GM12878 (cell line): Measurements from ENCODE around the gene VCL. TPM values are rescaled to one million over a fixed set of nuclear protein-coding genes. Genes with fewer than 3 reads are reported as not detected.
A peak's percentile ranks its signal among the peaks of the same experiment; 100 is the strongest.

Source experiments
- ATAC-seq: fragments of 200-7000 bp; cut with Tn5 transposase; 3 replicates; pipeline ENCODE4 v1.9.1; 2020; ENCODE audit warnings: mild to moderate bottlenecking, moderate library complexity
- BruUV-seq: library from RNA; stranded (reverse); fragments of 400-500 nt; replicated peaks from 2 replicates; lab custom pipeline; 2021; lab: Mats Ljungman, UMichigan
- CTCF ChIA-PET: fragments of 300-600 bp; sonication (Branson Sonifier 250); formaldehyde crosslinking; extraction: SDS; loops from one replicate; lab custom pipeline; 2021; ENCODE audit warnings: inconsistent platforms; lab: Yijun Ruan, JAX
- POLR2A ChIA-PET: fragments of 350-600 bp; formaldehyde crosslinking; extraction: SDS; loops from one replicate; lab custom pipeline; 2021; ENCODE audit warnings: inconsistent platforms; lab: Charles Lee
- RAD21 ChIA-PET: fragments of 300-600 bp; sonication (Branson Sonifier 250); formaldehyde crosslinking; loops from one replicate; lab custom pipeline; 2023; ENCODE audit warnings: antibody characterized with exemption; ENCODE audit not compliant: unreplicated experiment; lab: Charles Lee
- SMC1A ChIA-PET: fragments of 300-600 bp; sonication (Branson Sonifier 250); formaldehyde crosslinking; loops from one replicate; lab custom pipeline; 2023; ENCODE audit not compliant: unreplicated experiment, uncharacterized antibody; lab: Charles Lee
- DNase-seq: peaks from one replicate; pipeline ENCODE4 v3.0.0-alpha.2; 2011; ENCODE audit warnings: low read depth, low spot score
- FAIRE-seq: peaks from 3 replicates; lab custom pipeline; 2011; peaks lifted over from hg19 to GRCh38; lab: Jason Lieb, UNC
- H2AFZ ChIP-seq: 2 replicates; pipeline ENCODE4 v1.6.0; 2011; ENCODE audit warnings: low read depth, low read length, control low read depth; ENCODE audit not compliant: control insufficient read depth
- H3K27ac ChIP-seq: 2 replicates; pipeline ENCODE4 v1.5.1; 2011; ENCODE audit warnings: control low read depth; ENCODE audit not compliant: control insufficient read depth, insufficient read depth
- H3K27me3 ChIP-seq, 2 experiments: replicated peaks in 1 of 2; 2 replicates each; pipeline versions ENCODE4 v1.6.0 to v1.6.1; 2011; ENCODE audit warnings: low read length in 1 of 2; ENCODE audit not compliant: control insufficient read depth in 2 of 2, insufficient read depth in 2 of 2
- H3K36me3 ChIP-seq, 2 experiments: 2 replicates each; pipeline ENCODE4 v1.5.1; 2011; ENCODE audit warnings: low read length in 1 of 2; ENCODE audit not compliant: control insufficient read depth in 2 of 2, insufficient read depth in 2 of 2
- H3K4me1 ChIP-seq: 2 replicates; pipeline ENCODE4 v1.6.1; 2011; ENCODE audit warnings: mild to moderate bottlenecking, low read length, moderate library complexity, mixed read lengths; ENCODE audit not compliant: control insufficient read depth, insufficient read depth
- H3K4me2 ChIP-seq: 2 replicates; pipeline ENCODE4 v1.6.0; 2011; ENCODE audit warnings: control low read depth; ENCODE audit not compliant: control insufficient read depth, insufficient read depth
- H3K4me3 ChIP-seq: fragments of 200-600 bp; sonication (generic); 2 replicates; pipeline ENCODE4 v1.5.1; 2016
- H3K79me2 ChIP-seq: 2 replicates; pipeline ENCODE4 v1.6.0; 2011; ENCODE audit warnings: low read length; ENCODE audit not compliant: control insufficient read depth, insufficient read depth
- H3K9ac ChIP-seq: 2 replicates; pipeline ENCODE4 v1.8.0; 2011; ENCODE audit warnings: low read length, control low read depth, mixed read lengths; ENCODE audit not compliant: control insufficient read depth, insufficient read depth
- H3K9me3 ChIP-seq: replicated peaks from 3 replicates; pipeline ENCODE4 v1.5.1; 2011; ENCODE audit warnings: mild to moderate bottlenecking, low read length; ENCODE audit not compliant: control insufficient read depth, insufficient read depth
- H4K20me1 ChIP-seq: 2 replicates; pipeline ENCODE4 v1.6.0; 2011; ENCODE audit not compliant: control insufficient read depth, insufficient read depth
- ZNF24 ChIP-seq: fragments of 450-650 bp; IDR thresholded peaks from 2 replicates; pipeline ENCODE4 v1.6.1; 2017; ENCODE audit warnings: antibody characterized with exemption, mild to moderate bottlenecking
- WGBS: methylation state at CpG from one replicate; pipeline ENCODE4 v1.1.6; 2016; ENCODE audit warnings: low lambda C conversion rate; ENCODE audit not compliant: insufficient replicate concordance, insufficient coverage; ENCODE audit errors: missing lambda C conversion rate; 5-methylcytosine and 5-hydroxymethylcytosine counted together
- in situ Hi-C: fragments of 300-500 bp; cut with MboI; formaldehyde crosslinking; loops from 9 replicates; pipeline ENCODE4 v1.14.3; 2018; ENCODE audit warnings: mixed read lengths
- intact Hi-C: fragments of 100-400 bp; cut with micrococcal nuclease; formaldehyde crosslinking; loops from one replicate; pipeline ENCODE4 v1.14.2; 2022; ENCODE audit not compliant: unreplicated experiment
- polyA plus RNA-seq, 11 experiments: library from polyadenylated mRNA; depleted of rRNA in 4 of 11; unstranded in 6 of 11; stranded (reverse) in 5 of 11; fragments of >200 nt; fragmentation: Nextera tagmentation in 4 of 11; fragmentation: Illumina TruSeq in 1 of 11; extraction: Ambion mirVana in 4 of 11; extraction: Trizol in 1 of 11; gene quantifications; 1 replicate in 1 of 11; 2 replicates in 10 of 11; pipeline versions ENCODE4 v1.2.1 to v1.2.3, GENCODE V29; 2011 to 2016; ENCODE audit warnings: inconsistent platforms in 2 of 11, missing spikeins in 2 of 11, low read depth in 1 of 11
- total RNA-seq, 4 experiments: library from RNA; depleted of rRNA in 3 of 4; stranded (reverse); fragments of >200 nt in 3 of 4; fragmentation: Illumina TruSeq in 1 of 4; extraction: Trizol in 1 of 4; gene quantifications; 2 replicates each; pipeline versions ENCODE4 v1.2.1 to v1.2.3, GENCODE V29; 2013 to 2021
- TF ChIP-seq, protein P1 (sequence below): fragments of 150-350 bp; IDR thresholded peaks from 2 replicates; pipeline ENCODE4 v1.6.1; 2016; ENCODE audit warnings: low read depth, low read length
- TF ChIP-seq, protein P2 (sequence below): IDR thresholded peaks from 2 replicates; pipeline ENCODE4 v1.6.1; 2012; ENCODE audit warnings: low read depth, low read length, improper control_type of control experiment

Gene VCL
- total and polyA plus RNA-seq, 10 of the 15 experiments (the other 5 are each of a cell fraction or from before 2014, with no cell fraction given), result 6.7 to 54.6 (median 24.3) TPM

DNA sequence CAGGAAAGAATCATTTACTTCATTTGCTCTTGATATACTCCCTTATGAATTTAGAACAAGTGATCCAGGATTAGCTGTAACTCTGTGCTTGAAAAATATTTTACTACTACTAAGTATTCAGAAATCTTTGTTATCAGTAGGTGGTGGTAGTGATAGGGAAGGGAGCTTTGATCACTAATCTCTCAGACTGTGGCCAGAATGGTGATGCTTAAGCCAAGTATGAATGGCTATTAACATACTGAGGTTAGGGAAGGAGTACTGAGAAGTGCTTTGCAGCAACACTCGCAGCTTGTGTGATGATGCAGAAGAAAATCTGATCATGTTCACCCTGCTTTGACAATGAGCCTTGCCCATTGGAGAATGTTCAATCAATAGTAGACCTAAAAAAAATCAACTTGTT, 123.5 kb downstream of the VCL start (continued):
- TF ChIP-seq, protein P1, sequence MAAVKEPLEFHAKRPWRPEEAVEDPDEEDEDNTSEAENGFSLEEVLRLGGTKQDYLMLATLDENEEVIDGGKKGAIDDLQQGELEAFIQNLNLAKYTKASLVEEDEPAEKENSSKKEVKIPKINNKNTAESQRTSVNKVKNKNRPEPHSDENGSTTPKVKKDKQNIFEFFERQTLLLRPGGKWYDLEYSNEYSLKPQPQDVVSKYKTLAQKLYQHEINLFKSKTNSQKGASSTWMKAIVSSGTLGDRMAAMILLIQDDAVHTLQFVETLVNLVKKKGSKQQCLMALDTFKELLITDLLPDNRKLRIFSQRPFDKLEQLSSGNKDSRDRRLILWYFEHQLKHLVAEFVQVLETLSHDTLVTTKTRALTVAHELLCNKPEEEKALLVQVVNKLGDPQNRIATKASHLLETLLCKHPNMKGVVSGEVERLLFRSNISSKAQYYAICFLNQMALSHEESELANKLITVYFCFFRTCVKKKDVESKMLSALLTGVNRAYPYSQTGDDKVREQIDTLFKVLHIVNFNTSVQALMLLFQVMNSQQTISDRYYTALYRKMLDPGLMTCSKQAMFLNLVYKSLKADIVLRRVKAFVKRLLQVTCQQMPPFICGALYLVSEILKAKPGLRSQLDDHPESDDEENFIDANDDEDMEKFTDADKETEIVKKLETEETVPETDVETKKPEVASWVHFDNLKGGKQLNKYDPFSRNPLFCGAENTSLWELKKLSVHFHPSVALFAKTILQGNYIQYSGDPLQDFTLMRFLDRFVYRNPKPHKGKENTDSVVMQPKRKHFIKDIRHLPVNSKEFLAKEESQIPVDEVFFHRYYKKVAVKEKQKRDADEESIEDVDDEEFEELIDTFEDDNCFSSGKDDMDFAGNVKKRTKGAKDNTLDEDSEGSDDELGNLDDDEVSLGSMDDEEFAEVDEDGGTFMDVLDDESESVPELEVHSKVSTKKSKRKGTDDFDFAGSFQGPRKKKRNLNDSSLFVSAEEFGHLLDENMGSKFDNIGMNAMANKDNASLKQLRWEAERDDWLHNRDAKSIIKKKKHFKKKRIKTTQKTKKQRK, result no peak

DNA sequence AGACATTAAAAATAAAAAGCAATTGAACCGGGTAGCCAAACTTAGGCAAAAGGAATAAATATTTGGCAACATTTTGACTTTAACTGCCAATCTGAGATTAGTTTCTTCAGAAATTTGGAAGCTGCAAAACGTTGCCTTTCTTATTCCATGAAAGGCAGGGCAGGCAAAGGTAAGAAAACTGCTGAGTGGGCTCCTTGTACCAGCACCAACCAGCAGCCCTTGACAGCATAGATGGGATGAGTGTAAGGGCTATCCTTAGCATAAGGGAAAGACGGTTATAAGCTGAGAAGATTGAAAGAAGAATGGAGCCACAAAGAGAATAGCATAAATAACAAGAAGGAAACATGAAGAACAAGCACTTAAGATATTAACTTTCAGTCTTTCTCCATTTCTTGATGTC, 124.1 kb downstream of the VCL start:
- in situ Hi-C loops (no loop called here), intact Hi-C loops (loop anchor here (10.0 kb wide), 1 partner anchor 973 kb away; a partner anchor contains a TSS)
- ChIA-PET CTCF (interaction anchor here (0.8 to 3.4 kb wide), 10 partner anchors 9 to 236 kb away, joined by 3 to 23 read pairs (median 4); no protein-coding TSS in a partner anchor), SMC1A (interaction anchor here (1.3 to 3.8 kb wide), 5 partner anchors 12 to 235 kb away, joined by 3 to 23 read pairs (median 12); no protein-coding TSS in a partner anchor), RAD21 (interaction anchor here (0.7 kb wide), 1 partner anchor 181 kb away, joined by 3 read pairs; no protein-coding TSS in a partner anchor), POLR2A (interaction anchor here (0.5 to 1.2 kb wide), 2 partner anchors 22 to 630 kb away, joined by 3 read pairs; no protein-coding TSS in a partner anchor)
- Histone ChIP-seq H3K9ac (no peak overlapping the region), H3K27me3 (no peaks in the 10 kb centered on the region), H3K9me3 (no peaks in the 10 kb centered on the region), H3K4me2 (no peak overlapping the region), H3K36me3 (peaks cover 9 to 43% of the 10 kb centered on the region in 2 experiments), H2AFZ (no peak overlapping the region), H3K4me3 (no peak overlapping the region), H3K79me2 (no peaks in the 10 kb centered on the region), H3K4me1 (peaks cover 10% of the 10 kb centered on the region), H4K20me1 (no peaks in the 10 kb centered on the region), H3K27ac (no peak overlapping the region)
- no peak for FAIRE-seq
- 60% methylated on average over 3 of the region's 3 CpGs for WGBS
- DNase-seq, result no peak
- no peak for ATAC-seq
- BruUV-seq, result TSS peak; percentile 25
- no peak for TF ChIP-seq ZNF24
- TF ChIP-seq, protein P2, sequence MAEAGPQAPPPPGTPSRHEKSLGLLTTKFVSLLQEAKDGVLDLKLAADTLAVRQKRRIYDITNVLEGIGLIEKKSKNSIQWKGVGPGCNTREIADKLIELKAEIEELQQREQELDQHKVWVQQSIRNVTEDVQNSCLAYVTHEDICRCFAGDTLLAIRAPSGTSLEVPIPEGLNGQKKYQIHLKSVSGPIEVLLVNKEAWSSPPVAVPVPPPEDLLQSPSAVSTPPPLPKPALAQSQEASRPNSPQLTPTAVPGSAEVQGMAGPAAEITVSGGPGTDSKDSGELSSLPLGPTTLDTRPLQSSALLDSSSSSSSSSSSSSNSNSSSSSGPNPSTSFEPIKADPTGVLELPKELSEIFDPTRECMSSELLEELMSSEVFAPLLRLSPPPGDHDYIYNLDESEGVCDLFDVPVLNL, result no peak
